GM23248 (cell line): ENCODE results near the gene ZEB2.

Experiments
- EZH2 ChIP-seq: fragments of 200-600 bp; sonication (generic); IDR thresholded peaks from 2 replicates; pipeline ENCODE4 v1.6.1; 2018; ENCODE audit warnings: antibody characterized with exemption, mild to moderate bottlenecking; ENCODE audit not compliant: insufficient read depth, poor library complexity, severe bottlenecking
- EZH2phosphoT487 ChIP-seq: fragments of 200-600 bp; sonication (generic); IDR thresholded peaks from 2 replicates; pipeline ENCODE4 v1.6.1; 2018; ENCODE audit warnings: antibody characterized with exemption, moderate library complexity, mild to moderate bottlenecking, low read depth; ENCODE audit not compliant: insufficient read depth

DNA sequence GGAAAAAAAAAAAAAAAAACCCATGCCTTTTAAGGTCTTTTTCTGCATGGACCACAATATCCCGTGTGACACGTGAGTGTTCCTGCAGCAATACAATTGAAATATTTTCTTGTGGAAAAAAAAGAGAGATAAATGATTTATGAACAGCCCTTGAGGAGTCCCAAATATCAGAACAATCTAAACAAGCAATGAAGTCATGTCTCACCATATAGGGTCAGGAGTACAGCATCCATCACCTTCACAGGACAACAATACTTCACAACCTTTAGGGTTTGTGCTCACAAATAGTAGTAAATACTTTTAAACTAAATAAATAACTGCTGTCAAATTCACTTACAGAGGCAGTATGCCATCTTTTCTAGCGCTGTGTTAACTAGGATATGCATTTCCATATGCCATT, 87.9 kb downstream of the ZEB2 start:
- no peak for TF ChIP-seq EZH2
- no peak for TF ChIP-seq EZH2phosphoT487
